GM19463 (cell line): ENCODE data around the gene PCNX1.

Experiments
- ATAC-seq: cut with Tn5 transposase; IDR thresholded peaks from one replicate; pipeline ENCODE4 v1.9.1; 2021; ENCODE audit warnings: mild to moderate bottlenecking, moderate library complexity; ENCODE audit not compliant: unreplicated experiment

The PCNX1 gene

GRCh38 chr14:70887737-70888499 is 19.3 kb upstream of the PCNX1 start:
- ATAC-seq, result no peak

GRCh38 chr14:70888681-70889175 is 18.5 kb upstream of the PCNX1 start:
- ATAC-seq, result no peak

GRCh38 chr14:70889555-70889954 is 17.7 kb upstream of the PCNX1 start:
- no peak for ATAC-seq

- no peak for ATAC-seq
Observed at GRCh38 chr14:70890826-70891659, 16.2 kb upstream of the PCNX1 start.

GRCh38 chr14:70891737-70892136 is 15.5 kb upstream of the PCNX1 start:
- ATAC-seq, result no peak

- ATAC-seq, result no peak
Observed at GRCh38 chr14:70893062-70893845, 14.0 kb upstream of the PCNX1 start.

- ATAC-seq, result no peak
Observed at GRCh38 chr14:70893858-70894291, 13.4 kb upstream of the PCNX1 start.

GRCh38 chr14:70894868-70895267 is 12.4 kb upstream of the PCNX1 start:
- no peak for ATAC-seq

- ATAC-seq, result no peak
Observed at GRCh38 chr14:70896317-70896716, 10.9 kb upstream of the PCNX1 start.

GRCh38 chr14:70896981-70897380 is 10.3 kb upstream of the PCNX1 start:
- ATAC-seq, result no peak

- no peak for ATAC-seq
Observed at GRCh38 chr14:70897464-70897863, 9.8 kb upstream of the PCNX1 start.

- no peak for ATAC-seq
Observed at GRCh38 chr14:70898111-70898745, 9.0 kb upstream of the PCNX1 start.

GRCh38 chr14:70901269-70901668 is 6.0 kb upstream of the PCNX1 start:
- no peak for ATAC-seq

- no peak for ATAC-seq
Observed at GRCh38 chr14:70902184-70902583, 5.1 kb upstream of the PCNX1 start.

- ATAC-seq, result no peak
Observed at GRCh38 chr14:70904373-70904772, 2.9 kb upstream of the PCNX1 start.

GRCh38 chr14:70905301-70905700 is 2.0 kb upstream of the PCNX1 start:
- no peak for ATAC-seq

- peak; percentile 3 for ATAC-seq
Observed at GRCh38 chr14:70906793-70907175, 475 bp upstream of the PCNX1 start.

- peak; percentile 12 for ATAC-seq
Observed at GRCh38 chr14:70907996-70908934, 1.0 kb downstream of the PCNX1 start.

- no peak for ATAC-seq
Observed at GRCh38 chr14:70908935-70909641, 1.8 kb downstream of the PCNX1 start.
